NCI-H226 (cell line): ENCODE data around the gene APOBEC3A.

Experiments used
- DNase-seq: peaks from one replicate; pipeline ENCODE4 v3.0.0-alpha.2; 2015

APOBEC3A gene

GRCh38 chr22:38957046-38957770 lies at the start of gene APOBEC3A:
Gene APOBEC3A (plus strand): TSS chr22:38957609. CDS start chr22:38957692, 83 bp downstream.
- DNase-seq, result no peak

GRCh38 chr22:38907767-38908166 lies 49.6 kb upstream of the APOBEC3A start:
- DNase-seq, result no peak

GRCh38 chr22:38911434-38911833 lies 46.0 kb upstream of the APOBEC3A start:
- no peak for DNase-seq

GRCh38 chr22:38919631-38920190 lies 37.7 kb upstream of the APOBEC3A start:
- DNase-seq, result no peak

GRCh38 chr22:38921120-38921519 lies 36.3 kb upstream of the APOBEC3A start:
- no peak for DNase-seq

- DNase-seq, result no peak
Observed at GRCh38 chr22:38921806-38922205, 35.6 kb upstream of the APOBEC3A start.

GRCh38 chr22:38923463-38924346 lies 33.7 kb upstream of the APOBEC3A start:
- DNase-seq, result peak; percentile 80

- DNase-seq, result peak; percentile 50
Observed at GRCh38 chr22:38924347-38924952, 33.0 kb upstream of the APOBEC3A start.

- DNase-seq, result no peak
Observed at GRCh38 chr22:38925571-38926041, 31.8 kb upstream of the APOBEC3A start.

GRCh38 chr22:38927033-38927781 lies 30.2 kb upstream of the APOBEC3A start:
- DNase-seq, result no peak

GRCh38 chr22:38930512-38930911 lies 26.9 kb upstream of the APOBEC3A start:
- no peak for DNase-seq

- no peak for DNase-seq
Observed at GRCh38 chr22:38935023-38935422, 22.4 kb upstream of the APOBEC3A start.

GRCh38 chr22:38935616-38936015 lies 21.8 kb upstream of the APOBEC3A start:
- DNase-seq, result no peak

- DNase-seq, result no peak
Observed at GRCh38 chr22:38936562-38936961, 20.8 kb upstream of the APOBEC3A start.

- no peak for DNase-seq
Observed at GRCh38 chr22:38937036-38937435, 20.4 kb upstream of the APOBEC3A start.

- DNase-seq, result no peak
Observed at GRCh38 chr22:38937541-38937940, 19.9 kb upstream of the APOBEC3A start.

GRCh38 chr22:38938221-38938620 lies 19.2 kb upstream of the APOBEC3A start:
- no peak for DNase-seq

- DNase-seq, result no peak
Observed at GRCh38 chr22:38938925-38939324, 18.5 kb upstream of the APOBEC3A start.

- peak; percentile 48 for DNase-seq
Observed at GRCh38 chr22:38940811-38941384, 16.5 kb upstream of the APOBEC3A start.

GRCh38 chr22:38941488-38941987 lies 15.9 kb upstream of the APOBEC3A start:
- DNase-seq, result peak; percentile 28

GRCh38 chr22:38942702-38943101 lies 14.7 kb upstream of the APOBEC3A start:
- no peak for DNase-seq

- no peak for DNase-seq
Observed at GRCh38 chr22:38943201-38943600, 14.2 kb upstream of the APOBEC3A start.
